Measurements from ENCODE around the gene COG8.

DNA sequence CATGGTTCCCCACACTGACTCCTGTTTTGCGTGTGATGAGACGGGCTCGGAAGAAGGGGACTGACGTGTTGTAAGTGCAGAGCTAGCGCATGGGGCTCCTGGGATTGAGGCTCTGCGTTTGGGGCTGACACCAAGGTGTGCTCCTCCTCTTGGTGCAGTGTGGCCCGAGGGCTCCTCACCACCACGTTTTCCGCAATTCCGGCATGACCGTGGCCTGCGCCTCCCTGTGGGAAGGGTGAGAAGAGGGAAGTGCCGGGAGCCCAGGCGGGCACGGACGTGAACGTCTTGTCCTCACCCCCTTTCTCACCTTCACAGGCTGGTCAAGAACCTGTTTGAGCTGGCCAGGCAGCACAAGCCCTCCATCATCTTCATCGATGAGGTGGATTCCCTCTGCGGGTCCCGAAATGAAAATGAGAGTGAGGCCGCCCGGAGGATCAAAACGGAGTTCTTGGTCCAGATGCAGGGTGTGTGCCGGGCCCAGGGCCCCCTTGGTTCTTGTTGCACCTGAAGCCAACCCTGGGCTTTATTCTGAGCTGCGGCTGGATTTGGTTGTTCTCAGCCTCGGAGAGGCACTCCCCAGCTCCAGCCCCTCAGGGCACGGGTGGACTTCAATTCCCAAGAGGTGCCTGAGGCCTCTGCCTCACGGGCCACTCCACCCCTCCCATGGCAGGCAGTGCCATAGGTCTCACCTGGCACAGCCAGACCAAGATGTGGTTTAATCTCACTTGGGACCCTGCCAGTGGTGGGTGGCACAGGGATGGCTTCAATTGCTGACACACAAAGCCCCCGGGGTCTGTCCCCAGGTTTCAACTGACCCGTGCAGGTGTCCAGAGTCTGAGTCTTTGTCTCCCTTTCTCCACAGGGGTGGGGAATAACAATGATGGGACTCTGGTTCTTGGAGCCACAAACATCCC, 19.3 kb downstream of the COG8 start:
- TF ChIP-seq, protein P1, sequence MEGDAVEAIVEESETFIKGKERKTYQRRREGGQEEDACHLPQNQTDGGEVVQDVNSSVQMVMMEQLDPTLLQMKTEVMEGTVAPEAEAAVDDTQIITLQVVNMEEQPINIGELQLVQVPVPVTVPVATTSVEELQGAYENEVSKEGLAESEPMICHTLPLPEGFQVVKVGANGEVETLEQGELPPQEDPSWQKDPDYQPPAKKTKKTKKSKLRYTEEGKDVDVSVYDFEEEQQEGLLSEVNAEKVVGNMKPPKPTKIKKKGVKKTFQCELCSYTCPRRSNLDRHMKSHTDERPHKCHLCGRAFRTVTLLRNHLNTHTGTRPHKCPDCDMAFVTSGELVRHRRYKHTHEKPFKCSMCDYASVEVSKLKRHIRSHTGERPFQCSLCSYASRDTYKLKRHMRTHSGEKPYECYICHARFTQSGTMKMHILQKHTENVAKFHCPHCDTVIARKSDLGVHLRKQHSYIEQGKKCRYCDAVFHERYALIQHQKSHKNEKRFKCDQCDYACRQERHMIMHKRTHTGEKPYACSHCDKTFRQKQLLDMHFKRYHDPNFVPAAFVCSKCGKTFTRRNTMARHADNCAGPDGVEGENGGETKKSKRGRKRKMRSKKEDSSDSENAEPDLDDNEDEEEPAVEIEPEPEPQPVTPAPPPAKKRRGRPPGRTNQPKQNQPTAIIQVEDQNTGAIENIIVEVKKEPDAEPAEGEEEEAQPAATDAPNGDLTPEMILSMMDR (IDR thresholded peaks at IDR 0.05), result no peak
- TF ChIP-seq EP300 (IDR thresholded peaks at IDR 0.05) (no peak), POLR2A (IDR thresholded peaks at IDR 0.05) (no peak)

Data from ovary (tissue), 3 donors.